Measurements from ENCODE around the gene SRD5A2.

Gene SRD5A2

GRCh38 chr2:31578316-31578715 is 2.4 kb downstream of the SRD5A2 start:
- no peaks in the 10 kb centered on the region for H3K9me3 ChIP-seq (ENCODE audit: control insufficient read depth, insufficient read depth, low read depth, low read length)
- CTCF ChIA-PET = interaction anchor here (0.6 kb wide), 1 partner anchor 377 kb away, joined by 4 read pairs; no protein-coding TSS in a partner anchor
- no peaks in the 10 kb centered on the region for H3K36me3 ChIP-seq (ENCODE audit: control insufficient read depth in 2 of 2, insufficient read depth in 1 of 2, low read length in 2 of 2)
- H3K4me1 ChIP-seq (ENCODE audit: control insufficient read depth, insufficient read depth, low read length) = no peaks in the 10 kb centered on the region
- H3K4me3 ChIP-seq (ENCODE audit: low read depth, low read length) = no peak overlapping the region
- no peak overlapping the region for H3K27ac ChIP-seq (ENCODE audit: extremely low read depth, low read depth, low read length)
- TF ChIP-seq ZNF561 (tag by site-specific recombination; IDR thresholded peaks at IDR 0.05; ENCODE audit: borderline replicate concordance) (no peak), ZNF175 (tag by site-specific recombination; IDR thresholded peaks at IDR 0.05) (no peak), ZNF837 (tag by site-specific recombination; IDR thresholded peaks at IDR 0.05) (no peak)
- POLR2A ChIA-PET = no interaction called here

GRCh38 chr2:31577143-31577542 is 3.6 kb downstream of the SRD5A2 start:
- no peak overlapping the region for H3K4me3 ChIP-seq (ENCODE audit: low read depth, low read length)
- ChIA-PET POLR2A (no interaction called here), CTCF (interaction anchor here (0.6 kb wide), 1 partner anchor 506 kb away, joined by 3 read pairs; no protein-coding TSS in a partner anchor)
- no peaks in the 10 kb centered on the region for H3K4me1 ChIP-seq (ENCODE audit: control insufficient read depth, insufficient read depth, low read length)
- TF ChIP-seq GLI2 (tag by site-specific recombination; IDR thresholded peaks at IDR 0.05; ENCODE audit: borderline replicate concordance, low read depth) = no peak
- no peak for TF ChIP-seq ZNF777 (tag by site-specific recombination; IDR thresholded peaks at IDR 0.05; ENCODE audit: borderline replicate concordance)
- no peak for TF ChIP-seq KLF9 (tag by site-specific recombination; IDR thresholded peaks at IDR 0.05; ENCODE audit: low read depth)
- no peak for TF ChIP-seq ZNF585B (tag by site-specific recombination; IDR thresholded peaks at IDR 0.05)
- no peaks in the 10 kb centered on the region for H3K9me3 ChIP-seq (ENCODE audit: control insufficient read depth, insufficient read depth, low read depth, low read length)
- H3K36me3 ChIP-seq (ENCODE audit: control insufficient read depth in 2 of 2, insufficient read depth in 1 of 2, low read length in 2 of 2) = no peaks in the 10 kb centered on the region
- no peak overlapping the region for H3K27ac ChIP-seq (ENCODE audit: extremely low read depth, low read depth, low read length)

- ChIA-PET POLR2A (no interaction called here), CTCF (no interaction called here)
- Histone ChIP-seq H3K27ac (ENCODE audit: extremely low read depth, low read depth, low read length) (no peak overlapping the region), H3K4me1 (ENCODE audit: control insufficient read depth, insufficient read depth, low read length) (no peaks in the 10 kb centered on the region), H3K9me3 (ENCODE audit: control insufficient read depth, insufficient read depth, low read depth, low read length) (no peaks in the 10 kb centered on the region), H3K36me3 (ENCODE audit: control insufficient read depth in 2 of 2, insufficient read depth in 1 of 2, low read length in 2 of 2) (no peaks in the 10 kb centered on the region), H3K4me3 (ENCODE audit: low read depth, low read length) (no peak overlapping the region)
- TF ChIP-seq ZNF555 (tag by site-specific recombination; conservative IDR thresholded peaks at IDR 0.05) (no peak), ZFHX2 (tag by site-specific recombination; conservative IDR thresholded peaks at IDR 0.05) (no peak), ZNF837 (tag by site-specific recombination; IDR thresholded peaks at IDR 0.05) (no peak), SETDB1 (IDR thresholded peaks at IDR 0.05; ENCODE audit: insufficient read length, low read length) (no peak), BCL11A (tag by site-specific recombination; IDR thresholded peaks at IDR 0.05; ENCODE audit: low read depth) (no peak), KLF10 (tag by site-specific recombination; IDR thresholded peaks at IDR 0.05) (no peak), ZNF529 (tag by site-specific recombination; IDR thresholded peaks at IDR 0.05; ENCODE audit: insufficient replicate concordance) (no peak), ZNF398 (tag by site-specific recombination; IDR thresholded peaks at IDR 0.05) (no peak), ZNF571 (tag by site-specific recombination; IDR thresholded peaks at IDR 0.05) (no peak), ZNF658 (tag by site-specific recombination; IDR thresholded peaks at IDR 0.05) (no peak), ZNF501 (tag by site-specific recombination; IDR thresholded peaks at IDR 0.05) (no peak), ZNF354C (tag by site-specific recombination; IDR thresholded peaks at IDR 0.05; ENCODE audit: borderline replicate concordance, low read depth) (no peak), ZNF19 (tag by site-specific recombination; IDR thresholded peaks at IDR 0.05; ENCODE audit: low read depth) (no peak), ZNF2 (tag by site-specific recombination; IDR thresholded peaks at IDR 0.05) (no peak)
Measured at GRCh38 chr2:31568585-31569201, 12.0 kb downstream of the SRD5A2 start.

Measured in HEK293 (cell line).